HCT116 (cell line): Measurements from ENCODE around the gene ALDH1A1.

Experiments used
- CEBPB ChIP-seq: IDR thresholded peaks from 2 replicates; pipeline ENCODE4 v1.6.1; 2012; ENCODE audit warnings: low read depth
- EZH2 ChIP-seq: fragments of 200-600 bp; sonication (generic); IDR thresholded peaks from 2 replicates; pipeline ENCODE4 v1.6.1; 2017; ENCODE audit warnings: antibody characterized with exemption, mixed run types
- FOSL1 ChIP-seq: IDR thresholded peaks from 2 replicates; pipeline ENCODE4 v1.6.1; 2012; ENCODE audit warnings: low read depth
- JUND ChIP-seq: IDR thresholded peaks from 2 replicates; pipeline ENCODE4 v1.6.1; 2012
- REST ChIP-seq: IDR thresholded peaks from 2 replicates; pipeline ENCODE4 v1.6.1; 2012; ENCODE audit warnings: low read depth
- SP1 ChIP-seq: IDR thresholded peaks from 2 replicates; pipeline ENCODE4 v1.6.1; 2012; ENCODE audit warnings: low read depth
- ZNF274 ChIP-seq: fragments of 200-500 bp; sonication (Bioruptor generic); IDR thresholded peaks from 2 replicates; pipeline ENCODE4 v1.6.1; 2014; ENCODE audit warnings: mild to moderate bottlenecking, low read depth, low read length, inconsistent platforms
- TF ChIP-seq, protein P1 (sequence below), 3 experiments: fragments of 200-600 bp in 1 of 3; sonication (generic) in 1 of 3; IDR thresholded peaks in 2 of 3; conservative IDR thresholded peaks in 1 of 3; 2 replicates each; pipeline ENCODE4 v1.5.1; 2012 to 2017; ENCODE audit warnings: low read depth in 2 of 3, low read length in 2 of 3, antibody characterized with exemption in 1 of 3, borderline replicate concordance in 1 of 3, control low read depth in 1 of 3, mild to moderate bottlenecking in 1 of 3, mixed read lengths in 1 of 3, mixed run types in 1 of 3, moderate library complexity in 1 of 3; ENCODE audit not compliant: insufficient read depth in 1 of 3

- TF ChIP-seq, protein P1, sequence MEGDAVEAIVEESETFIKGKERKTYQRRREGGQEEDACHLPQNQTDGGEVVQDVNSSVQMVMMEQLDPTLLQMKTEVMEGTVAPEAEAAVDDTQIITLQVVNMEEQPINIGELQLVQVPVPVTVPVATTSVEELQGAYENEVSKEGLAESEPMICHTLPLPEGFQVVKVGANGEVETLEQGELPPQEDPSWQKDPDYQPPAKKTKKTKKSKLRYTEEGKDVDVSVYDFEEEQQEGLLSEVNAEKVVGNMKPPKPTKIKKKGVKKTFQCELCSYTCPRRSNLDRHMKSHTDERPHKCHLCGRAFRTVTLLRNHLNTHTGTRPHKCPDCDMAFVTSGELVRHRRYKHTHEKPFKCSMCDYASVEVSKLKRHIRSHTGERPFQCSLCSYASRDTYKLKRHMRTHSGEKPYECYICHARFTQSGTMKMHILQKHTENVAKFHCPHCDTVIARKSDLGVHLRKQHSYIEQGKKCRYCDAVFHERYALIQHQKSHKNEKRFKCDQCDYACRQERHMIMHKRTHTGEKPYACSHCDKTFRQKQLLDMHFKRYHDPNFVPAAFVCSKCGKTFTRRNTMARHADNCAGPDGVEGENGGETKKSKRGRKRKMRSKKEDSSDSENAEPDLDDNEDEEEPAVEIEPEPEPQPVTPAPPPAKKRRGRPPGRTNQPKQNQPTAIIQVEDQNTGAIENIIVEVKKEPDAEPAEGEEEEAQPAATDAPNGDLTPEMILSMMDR (IDR thresholded peaks at IDR 0.05 in 2 of 3, conservative IDR thresholded peaks at IDR 0.05 in 1 of 3; ENCODE audit: borderline replicate concordance in 1 of 3, insufficient read depth in 1 of 3, low read depth in 2 of 3, low read length in 2 of 3), result no peak
- TF ChIP-seq ZNF274, result no peak
- no peak for TF ChIP-seq JUND
- TF ChIP-seq EZH2, result no peak
- no peak for TF ChIP-seq SP1
- TF ChIP-seq CEBPB, result no peak
- TF ChIP-seq FOSL1, result no peak
- no peak for TF ChIP-seq REST
These were observed 517 bp downstream of the ALDH1A1 start for GRCh38 chr9:72952381-72952690.
